ENCODE results near the gene MGST2.
A peak's percentile ranks its signal among the peaks of the same experiment; 100 is the strongest.

Gene MGST2

DNA sequence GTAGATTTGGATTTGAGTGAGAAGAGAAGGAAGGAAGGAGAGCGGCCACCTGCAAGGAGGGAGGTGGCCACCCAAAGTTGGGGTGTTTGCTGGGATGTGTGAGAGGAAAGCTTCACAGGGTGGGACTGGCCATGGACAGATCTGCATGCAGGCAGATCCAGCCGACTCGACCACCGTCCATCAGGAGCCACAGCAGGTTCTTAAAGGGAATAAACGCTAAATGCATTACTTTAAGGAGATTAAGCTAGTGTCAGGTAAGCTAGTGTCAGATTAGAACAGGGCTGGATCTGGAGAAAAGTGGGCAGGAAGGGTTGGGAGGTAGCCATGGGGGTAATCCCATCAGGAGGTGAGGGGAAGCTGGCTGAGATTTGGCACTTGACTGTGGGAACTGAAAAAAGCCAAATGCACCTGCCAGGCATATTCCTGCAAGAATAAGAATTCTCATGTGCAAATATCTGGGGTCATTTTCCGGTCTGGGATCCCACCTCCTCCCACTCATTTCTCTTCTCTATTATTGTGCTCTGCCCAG, 79.6 kb downstream of the MGST2 start:
- no peak for DNase-seq

DNA sequence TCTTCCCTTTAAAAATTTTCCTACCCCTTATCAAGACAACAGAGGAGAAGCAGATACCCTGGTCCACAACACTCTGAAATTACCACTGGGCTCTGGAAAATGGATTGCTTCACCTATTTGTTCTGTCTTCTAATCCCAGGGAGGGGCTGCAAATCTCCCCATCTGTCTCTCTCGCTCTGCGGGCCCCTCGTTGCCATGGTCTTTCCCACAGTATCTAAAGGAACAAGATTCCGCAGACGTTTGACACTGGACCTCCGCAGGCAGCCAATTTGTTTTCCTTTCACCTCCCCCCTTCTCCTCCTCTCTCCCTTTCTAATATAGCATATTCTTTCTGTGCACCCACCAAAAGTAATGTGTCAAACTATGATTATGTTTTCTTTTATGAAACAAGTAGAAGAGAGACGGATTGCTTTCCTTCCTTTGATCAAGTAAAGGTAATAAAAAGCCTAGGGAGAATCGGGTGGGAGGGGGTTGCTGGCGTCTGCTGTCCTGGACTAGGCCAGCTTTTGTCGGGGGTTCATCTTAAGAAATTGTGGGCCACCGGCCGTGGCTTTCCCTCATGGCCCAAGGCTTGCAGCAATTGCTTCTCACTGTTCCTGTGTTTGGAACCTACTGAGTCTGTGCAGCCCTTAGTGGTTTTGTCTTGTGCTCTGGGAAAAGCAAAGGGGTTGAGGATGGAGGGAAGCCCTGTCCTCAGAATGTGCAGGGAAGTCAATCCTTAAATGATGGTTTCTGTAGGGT, 81.0 kb downstream of the MGST2 start:
- no peak for DNase-seq

DNA sequence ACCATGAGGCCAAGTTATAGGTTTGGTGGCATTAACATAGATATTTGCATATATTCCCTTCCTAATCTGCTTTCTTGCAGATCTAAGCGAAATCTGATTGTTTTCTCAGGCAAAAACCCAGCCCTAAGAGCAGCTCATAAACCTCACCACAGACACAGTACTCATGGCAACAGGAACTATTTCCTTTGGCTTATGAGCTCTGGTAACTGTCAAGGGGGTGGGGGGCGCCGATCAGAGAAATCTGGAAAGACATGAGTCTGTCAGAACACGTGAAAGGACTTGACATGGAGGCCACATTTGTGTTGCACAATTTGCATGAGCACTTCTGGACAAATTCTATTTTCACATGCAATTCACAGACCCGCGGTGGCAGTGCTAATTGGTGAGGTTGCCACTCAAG, 83.7 kb downstream of the MGST2 start:
- DNase-seq: peak; percentile 40

DNA sequence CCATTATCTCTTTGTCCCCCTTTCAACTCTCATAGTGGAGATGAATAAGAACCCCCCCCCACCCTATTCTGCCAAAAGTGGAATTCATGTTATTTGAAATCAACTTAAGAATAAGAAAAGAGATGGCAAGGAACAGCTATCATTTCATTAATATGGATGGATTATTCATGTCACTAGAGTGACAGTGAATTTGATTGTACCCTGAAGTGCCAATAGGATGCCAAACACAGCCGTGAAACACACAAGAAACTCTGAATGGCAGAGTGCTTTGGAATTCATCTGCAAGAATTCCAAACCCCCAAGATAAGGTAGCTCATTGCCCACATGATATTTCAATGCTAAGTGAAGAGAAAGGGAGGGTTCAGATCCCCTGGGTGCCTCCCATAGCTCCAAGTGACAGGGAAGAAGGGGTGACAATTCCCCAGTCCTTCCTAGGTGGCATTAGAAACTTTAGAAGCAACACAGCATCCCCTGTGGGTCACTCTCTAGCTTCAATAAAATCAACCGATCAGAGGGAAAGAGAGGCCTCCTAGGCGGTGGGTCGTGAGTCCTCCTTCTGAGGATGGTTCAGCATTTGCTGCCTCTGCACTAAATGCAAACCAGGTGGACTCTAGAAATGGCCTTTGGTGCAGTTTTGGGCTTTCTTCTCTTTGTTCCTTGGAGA, 84.3 kb downstream of the MGST2 start:
- no peak for DNase-seq

DNA sequence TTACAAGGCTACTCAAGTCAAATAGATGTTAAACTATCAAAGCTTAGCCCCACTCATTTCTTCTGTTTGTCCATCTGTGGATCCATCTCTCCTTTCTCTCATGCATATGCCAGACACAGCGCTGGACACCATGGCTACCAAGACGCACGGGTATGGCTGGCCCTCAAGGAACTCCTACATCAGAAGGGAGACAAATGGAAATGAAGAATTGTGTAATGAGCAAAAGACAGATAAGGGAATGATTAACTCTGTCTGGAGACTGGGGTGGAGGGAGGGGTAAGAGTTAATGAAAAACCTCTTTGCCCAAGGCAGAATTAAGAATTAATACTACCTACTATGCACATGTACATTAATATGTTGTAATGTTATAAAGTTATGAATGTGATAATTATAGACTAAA, 88.1 kb downstream of the MGST2 start:
- no peak for DNase-seq

Measured in NCI-H526 treated with DMSO at 0.1 percent for 48 hours (cell line).